K562 (cell line): ENCODE data around the gene CD300H. TPM values are rescaled to one million over a fixed set of nuclear protein-coding genes. Genes with fewer than 3 reads are reported as not detected.

ENCODE experiments used
- E2F4 ChIP-seq: sonication (generic); formaldehyde crosslinking; IDR thresholded peaks from 2 replicates; pipeline ENCODE4 v1.8.0; 2022; ENCODE audit warnings: mild to moderate bottlenecking, low read depth, missing genetic modification reagents
- ETV6 ChIP-seq, 3 experiments: fragments of 150-350 bp in 1 of 3; sonication (generic) in 1 of 3; formaldehyde crosslinking in 1 of 3; IDR thresholded peaks; 2 replicates each; pipeline versions ENCODE4 v1.6.1 to v1.8.0; 2014 to 2022; ENCODE audit warnings: borderline replicate concordance in 2 of 3, low read depth in 2 of 3, antibody characterized with exemption in 1 of 3, low read length in 1 of 3, mild to moderate bottlenecking in 1 of 3, missing genetic modification reagents in 1 of 3
- JUND ChIP-seq, 2 experiments: IDR thresholded peaks; 2 replicates in 1 of 2; 3 replicates in 1 of 2; pipeline ENCODE4 v1.6.1; 2011; ENCODE audit warnings: borderline replicate concordance in 2 of 2, low read depth in 2 of 2, low read length in 2 of 2, improper control_type of control experiment in 1 of 2, missing biosample characterization in 1 of 2, missing genetic modification characterization in 1 of 2, missing genetic modification reagents in 1 of 2
- MYBL2 ChIP-seq, 2 experiments: fragments of 450-650 bp in 1 of 2; sonication (generic) in 1 of 2; formaldehyde crosslinking in 1 of 2; IDR thresholded peaks; 2 replicates each; pipeline versions ENCODE4 v1.6.1 to v1.8.1; 2017 to 2022; ENCODE audit warnings: borderline replicate concordance in 1 of 2, inconsistent platforms in 1 of 2, low read depth in 1 of 2, mild to moderate bottlenecking in 1 of 2, missing genetic modification reagents in 1 of 2, moderate library complexity in 1 of 2
- SMARCA4 ChIP-seq: fragments of 450-650 bp; IDR thresholded peaks from 2 replicates; pipeline ENCODE4 v1.6.1; 2016
- ZNF589 ChIP-seq: fragments of 200-800 bp; sonication (Bioruptor generic); IDR thresholded peaks from 2 replicates; pipeline ENCODE4 v1.6.1; 2016; ENCODE audit warnings: low read depth, missing genetic modification characterization, missing compliant biosample characterization
- ZNF740 ChIP-seq, 3 experiments: fragments of 200-800 bp in 1 of 3; sonication (Bioruptor generic) in 1 of 3; sonication (generic) in 1 of 3; formaldehyde crosslinking in 1 of 3; IDR thresholded peaks; 2 replicates each; pipeline versions ENCODE4 v1.6.1 to v1.8.0; 2016 to 2022; ENCODE audit warnings: mild to moderate bottlenecking in 2 of 3, missing compliant biosample characterization in 2 of 3, missing genetic modification characterization in 2 of 3, missing genetic modification reagents in 1 of 3
- ZZZ3 ChIP-seq: fragments of 450-650 bp; IDR thresholded peaks from 2 replicates; pipeline ENCODE4 v1.6.1; 2016; ENCODE audit warnings: antibody characterized with exemption, mild to moderate bottlenecking, moderate library complexity
- polyA plus RNA-seq, 8 experiments: library from polyadenylated mRNA; depleted of rRNA in 4 of 8; stranded (reverse) in 5 of 8; unstranded in 3 of 8; fragments of >200 nt; fragmentation: Nextera tagmentation in 2 of 8; fragmentation: Illumina TruSeq in 1 of 8; extraction: Ambion mirVana in 2 of 8; extraction: Trizol in 1 of 8; gene quantifications; 2 replicates each; pipeline versions ENCODE4 v1.2.1 to v1.2.3, GENCODE V29; 2011 to 2014; ENCODE audit warnings: inconsistent platforms in 1 of 8, missing spikeins in 1 of 8
- total RNA-seq, 7 experiments: library from RNA; depleted of rRNA in 6 of 7; stranded (reverse); fragments of >200 nt in 6 of 7; fragmentation: Illumina TruSeq in 2 of 7; extraction: Trizol in 2 of 7; gene quantifications; 2 replicates each; pipeline versions ENCODE4 v1.2.1 to v1.2.3, GENCODE V29; 2011 to 2021; ENCODE audit warnings: low replicate concordance in 1 of 7
- TF ChIP-seq, protein P1 (sequence below): IDR thresholded peaks from 2 replicates; pipeline ENCODE4 v1.6.1; 2014; ENCODE audit warnings: antibody characterized with exemption
- TF ChIP-seq, protein P2 (sequence below): sonication (generic); formaldehyde crosslinking; IDR thresholded peaks from 2 replicates; pipeline ENCODE4 v1.8.1; 2023; ENCODE audit warnings: mild to moderate bottlenecking, missing genetic modification reagents

Gene CD300H
- total and polyA plus RNA-seq, 9 of the 15 experiments (the other 6 are each of a cell fraction or from before 2014, with no cell fraction given), result not detected

DNA sequence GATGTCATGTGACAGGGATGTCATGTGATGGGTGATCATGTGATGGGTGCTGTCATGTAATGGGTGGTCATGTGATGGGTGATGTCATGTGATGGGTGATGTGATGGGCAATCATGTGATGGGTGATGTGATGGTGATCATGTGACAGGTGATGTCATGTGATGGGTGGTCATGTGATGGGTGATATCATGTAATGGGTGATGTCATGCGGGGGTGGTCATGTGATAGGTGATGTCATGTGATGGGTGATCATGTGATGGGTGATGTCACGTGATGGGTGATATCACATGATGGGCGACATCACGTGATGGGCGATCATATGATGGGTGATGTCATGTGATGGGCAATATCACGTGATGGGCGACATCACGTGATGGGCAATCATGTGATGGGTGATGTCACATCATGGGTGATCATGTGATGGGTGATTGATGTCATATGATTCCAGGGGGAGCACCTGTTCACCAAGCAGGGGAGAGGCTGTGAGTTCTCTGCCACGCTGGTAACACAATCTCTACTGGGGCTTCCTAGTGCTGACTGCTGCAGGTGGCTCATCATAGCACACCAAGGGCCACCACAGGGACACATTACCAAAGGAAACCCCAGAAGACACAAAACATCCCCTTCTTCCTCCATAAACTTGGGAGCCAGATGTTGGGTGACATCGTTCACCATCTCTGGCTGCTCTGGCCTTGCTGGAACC lies 52.5 kb downstream of the CD300H start (continued):
- TF ChIP-seq ZNF740 (CRISPR knock-in tag; IDR thresholded peaks at IDR 0.05) (0 out of 2 replicates have a peak, but pooled peaks have one; percentile 27), ZNF740 (tag; IDR thresholded peaks at IDR 0.05) (no peak), ZZZ3 (no peak), JUND (IDR thresholded peaks at IDR 0.05; ENCODE audit: borderline replicate concordance, low read depth, low read length) (peak; percentile 58; the same call in 1 of the 2 replicates), JUND (tag; IDR thresholded peaks at IDR 0.05; ENCODE audit: borderline replicate concordance, low read depth, low read length) (peak; percentile 96), ETV6 (IDR thresholded peaks at IDR 0.05; ENCODE audit: borderline replicate concordance in 1 of 2, low read depth in 2 of 2, low read length in 1 of 2) (peak in 1 of 2 experiments; percentile 16; a peak in 1 of 4 replicates), ETV6 (CRISPR knock-in tag; IDR thresholded peaks at IDR 0.05; ENCODE audit: borderline replicate concordance) (no peak), ZNF589 (0 out of 2 replicates have a peak, but pooled peaks have one; percentile 40), E2F4 (CRISPR knock-in tag) (no peak), MYBL2 (IDR thresholded peaks at IDR 0.05; ENCODE audit: low read depth) (peak; percentile 39; the same call in 1 of the 2 replicates), MYBL2 (CRISPR knock-in tag; IDR thresholded peaks at IDR 0.05; ENCODE audit: borderline replicate concordance) (0 out of 2 replicates have a peak, but pooled peaks have one; percentile 4), SMARCA4 (no peak)
- TF ChIP-seq, protein P1, sequence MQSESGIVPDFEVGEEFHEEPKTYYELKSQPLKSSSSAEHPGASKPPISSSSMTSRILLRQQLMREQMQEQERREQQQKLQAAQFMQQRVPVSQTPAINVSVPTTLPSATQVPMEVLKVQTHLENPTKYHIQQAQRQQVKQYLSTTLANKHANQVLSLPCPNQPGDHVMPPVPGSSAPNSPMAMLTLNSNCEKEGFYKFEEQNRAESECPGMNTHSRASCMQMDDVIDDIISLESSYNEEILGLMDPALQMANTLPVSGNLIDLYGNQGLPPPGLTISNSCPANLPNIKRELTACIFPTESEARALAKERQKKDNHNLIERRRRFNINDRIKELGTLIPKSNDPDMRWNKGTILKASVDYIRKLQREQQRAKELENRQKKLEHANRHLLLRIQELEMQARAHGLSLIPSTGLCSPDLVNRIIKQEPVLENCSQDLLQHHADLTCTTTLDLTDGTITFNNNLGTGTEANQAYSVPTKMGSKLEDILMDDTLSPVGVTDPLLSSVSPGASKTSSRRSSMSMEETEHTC, result peak; percentile 89
- TF ChIP-seq, protein P2, sequence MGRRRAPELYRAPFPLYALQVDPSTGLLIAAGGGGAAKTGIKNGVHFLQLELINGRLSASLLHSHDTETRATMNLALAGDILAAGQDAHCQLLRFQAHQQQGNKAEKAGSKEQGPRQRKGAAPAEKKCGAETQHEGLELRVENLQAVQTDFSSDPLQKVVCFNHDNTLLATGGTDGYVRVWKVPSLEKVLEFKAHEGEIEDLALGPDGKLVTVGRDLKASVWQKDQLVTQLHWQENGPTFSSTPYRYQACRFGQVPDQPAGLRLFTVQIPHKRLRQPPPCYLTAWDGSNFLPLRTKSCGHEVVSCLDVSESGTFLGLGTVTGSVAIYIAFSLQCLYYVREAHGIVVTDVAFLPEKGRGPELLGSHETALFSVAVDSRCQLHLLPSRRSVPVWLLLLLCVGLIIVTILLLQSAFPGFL (CRISPR knock-in tag), result no peak
